HG02763 (cell line): Measurements from ENCODE around the gene NABP1.
"Not testable (repeated sequence)": the region's sequence is repeated elsewhere in the genome, so short reads cannot be mapped to it uniquely, and the experiment has no call there.

ENCODE experiments used
- ATAC-seq: cut with Tn5 transposase; IDR thresholded peaks from one replicate; pipeline ENCODE4 v1.9.1; 2021; ENCODE audit warnings: mild to moderate bottlenecking, moderate library complexity; ENCODE audit not compliant: unreplicated experiment

NABP1 gene

GRCh38 chr2:191677646-191678436 is at the start of gene NABP1:
Gene NABP1 (plus strand): TSS chr2:191678136. CDS start chr2:191678615, 479 bp downstream.
- ATAC-seq = peak; percentile 72

GRCh38 chr2:191629001-191629453 is 48.9 kb upstream of the NABP1 start:
- no peak for ATAC-seq

- ATAC-seq = no peak
These were observed 47.8 kb upstream of the NABP1 start for GRCh38 chr2:191629976-191630712.

- ATAC-seq = no peak
These were observed 46.2 kb upstream of the NABP1 start for GRCh38 chr2:191631754-191632153.

GRCh38 chr2:191632426-191632825 is 45.5 kb upstream of the NABP1 start:
- no peak for ATAC-seq

GRCh38 chr2:191634791-191635190 is 43.1 kb upstream of the NABP1 start:
- ATAC-seq = no peak

- peak; percentile 82 for ATAC-seq
These were observed 42.4 kb upstream of the NABP1 start for GRCh38 chr2:191635333-191636234.

- no peak for ATAC-seq
These were observed 41.7 kb upstream of the NABP1 start for GRCh38 chr2:191636235-191636543.

GRCh38 chr2:191636586-191636985 is 41.4 kb upstream of the NABP1 start:
- no peak for ATAC-seq

GRCh38 chr2:191637182-191638078 is 40.5 kb upstream of the NABP1 start:
- ATAC-seq = peak; percentile 59

- peak; percentile 3 for ATAC-seq
These were observed 39.7 kb upstream of the NABP1 start for GRCh38 chr2:191638079-191638801.

GRCh38 chr2:191638802-191639172 is 39.1 kb upstream of the NABP1 start:
- no peak for ATAC-seq

GRCh38 chr2:191641609-191642008 is 36.3 kb upstream of the NABP1 start:
- no peak for ATAC-seq

- no peak for ATAC-seq
These were observed 35.4 kb upstream of the NABP1 start for GRCh38 chr2:191642541-191642940.

- ATAC-seq = no peak
These were observed 34.5 kb upstream of the NABP1 start for GRCh38 chr2:191643429-191643828.

- ATAC-seq = not testable (repeated sequence)
These were observed 33.3 kb upstream of the NABP1 start for GRCh38 chr2:191644613-191645012.

GRCh38 chr2:191645032-191645431 is 32.9 kb upstream of the NABP1 start:
- no peak for ATAC-seq

- ATAC-seq = no peak
These were observed 32.3 kb upstream of the NABP1 start for GRCh38 chr2:191645434-191646162.
